Measurements from ENCODE around the gene TBX5.

Gene TBX5

DNA sequence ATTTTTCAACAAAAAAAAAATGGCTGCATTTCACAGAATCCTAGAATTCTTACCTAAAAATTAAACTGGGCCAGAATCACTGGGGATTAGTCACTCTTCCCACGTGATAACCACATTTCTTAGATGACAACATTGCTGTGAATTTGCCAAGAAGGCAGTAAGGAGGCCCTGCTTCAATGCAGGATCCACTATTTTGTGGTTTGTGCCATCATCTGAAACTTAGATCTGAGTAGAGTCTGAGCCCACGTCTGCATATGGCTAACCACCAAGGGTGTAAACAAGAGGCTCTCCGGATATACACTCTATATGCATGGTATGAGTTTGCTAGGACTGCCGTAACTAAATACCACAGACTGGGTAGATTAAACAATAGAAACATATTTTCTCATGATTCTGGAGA, 24.4 kb upstream of the TBX5 start:
- no peak for DNase-seq

GRCh38 chr12:114425031-114425626, 19.2 kb upstream of the TBX5 start:
- no peak for DNase-seq

GRCh38 chr12:114420944-114421335, 15.0 kb upstream of the TBX5 start:
- DNase-seq = no peak

- DNase-seq = no peak
Measured at GRCh38 chr12:114420182-114420943, 14.4 kb upstream of the TBX5 start.

- DNase-seq = no peak
Measured at GRCh38 chr12:114416028-114416427, 10.1 kb upstream of the TBX5 start.

GRCh38 chr12:114415525-114415868, 9.6 kb upstream of the TBX5 start:
- no peak for DNase-seq

GRCh38 chr12:114414866-114415524, 9.1 kb upstream of the TBX5 start:
- DNase-seq = no peak

DNA sequence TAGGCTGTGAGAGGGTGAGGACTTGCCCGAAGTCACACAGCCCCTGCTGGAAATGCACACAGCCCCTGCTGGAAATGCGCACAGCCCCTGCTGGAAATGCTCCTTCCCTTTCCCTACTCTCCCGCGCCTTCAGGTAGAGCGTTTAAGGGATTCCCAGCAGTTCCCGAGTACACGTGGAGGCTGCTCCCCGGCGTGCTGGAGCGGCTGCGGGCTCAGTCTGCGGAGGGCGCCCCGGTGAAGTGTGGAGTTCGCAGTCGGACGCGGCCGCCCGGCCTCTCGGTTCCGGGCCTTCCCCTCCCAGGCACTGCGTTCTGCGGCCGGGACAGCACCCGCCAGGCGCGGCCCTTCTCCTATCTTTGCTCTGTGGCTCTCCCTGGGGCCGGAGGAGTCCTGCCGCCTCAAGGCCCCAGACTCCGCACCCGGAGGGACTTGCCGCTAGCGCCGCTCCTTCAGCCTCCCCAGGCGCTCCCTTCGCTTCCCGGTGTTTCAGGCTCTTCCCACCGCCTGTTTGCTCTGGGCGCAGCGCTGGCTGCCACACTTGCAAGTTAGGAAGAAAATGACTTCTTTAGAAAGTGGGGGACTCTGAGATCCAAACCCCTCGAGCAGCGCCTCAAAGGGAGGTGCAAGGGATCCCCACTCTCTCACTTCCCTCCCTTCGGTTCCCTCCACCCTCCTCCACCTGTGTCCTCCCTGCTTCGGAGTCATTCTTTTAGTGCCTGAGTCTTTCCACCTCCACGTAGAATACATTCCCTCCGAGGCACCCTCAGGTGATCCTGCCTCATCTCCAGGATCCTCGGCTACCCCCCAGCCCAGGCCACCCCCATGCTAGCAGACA, 8.3 kb upstream of the TBX5 start:
- DNase-seq = no peak

DNA sequence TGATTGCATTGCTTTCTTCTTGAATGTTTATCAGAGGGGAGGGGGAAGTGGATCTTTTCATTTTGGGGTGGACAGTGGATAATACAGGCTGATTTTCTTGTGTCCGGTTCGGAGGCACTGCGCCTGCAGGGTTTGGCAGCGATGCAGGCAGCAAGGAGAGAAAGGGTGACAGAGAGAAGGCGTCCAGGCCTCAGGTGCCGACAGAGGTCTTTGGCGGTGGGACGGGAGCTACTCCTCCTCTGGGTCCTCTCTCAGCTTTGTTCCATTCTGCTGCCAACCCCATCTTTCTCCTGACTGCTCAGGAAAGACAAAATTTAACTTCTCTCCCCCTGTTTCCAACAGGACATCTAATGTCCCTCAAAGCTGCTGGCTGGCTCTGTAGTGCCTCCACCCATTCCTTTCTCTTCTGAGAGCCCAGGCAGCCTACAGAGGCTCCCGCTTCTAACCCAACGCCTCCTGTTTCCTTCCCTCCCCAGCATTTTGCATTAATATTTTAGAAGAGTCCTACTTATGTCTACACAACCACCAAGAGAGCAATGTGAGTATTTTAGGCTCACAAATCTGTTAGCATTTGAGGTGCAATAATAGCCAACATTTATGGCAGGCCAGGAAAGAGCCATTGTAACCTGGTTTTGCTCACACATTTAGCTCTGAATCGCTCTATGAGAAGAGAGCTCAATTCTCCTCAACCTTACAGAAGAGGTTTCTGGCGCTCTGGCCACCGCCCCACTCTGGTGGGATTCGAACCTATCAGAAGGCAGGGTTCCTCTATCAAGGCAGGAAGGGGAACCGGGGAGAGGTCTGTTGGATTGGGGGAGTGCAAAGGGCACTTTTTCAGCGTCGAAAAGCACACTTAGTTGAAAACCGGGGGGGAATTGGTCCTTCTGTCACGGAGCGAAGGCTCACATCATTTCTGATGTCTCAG, 7.1 kb upstream of the TBX5 start:
- no peak for DNase-seq

DNA sequence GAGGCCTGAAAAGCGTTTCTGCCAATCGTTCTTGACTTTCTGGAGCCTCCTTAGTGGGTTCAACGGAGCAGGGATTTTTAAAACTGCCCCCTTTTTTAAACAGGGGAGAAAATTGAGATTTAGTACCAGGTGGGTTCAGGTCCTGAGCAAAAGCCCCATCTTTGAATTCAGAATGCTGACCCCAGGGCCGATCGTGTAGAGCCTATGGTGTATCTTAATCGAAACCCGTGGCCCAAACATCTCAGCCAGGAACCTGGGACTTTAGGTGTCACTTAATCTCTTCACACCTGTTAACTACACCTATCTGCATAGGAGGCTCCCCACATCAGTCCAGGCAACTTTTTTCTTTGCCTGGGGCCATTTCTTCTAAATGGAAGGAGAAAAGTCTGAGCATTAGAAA, 6.4 kb upstream of the TBX5 start:
- DNase-seq = no peak

GRCh38 chr12:114411071-114411837, 5.3 kb upstream of the TBX5 start:
- no peak for DNase-seq

DNA sequence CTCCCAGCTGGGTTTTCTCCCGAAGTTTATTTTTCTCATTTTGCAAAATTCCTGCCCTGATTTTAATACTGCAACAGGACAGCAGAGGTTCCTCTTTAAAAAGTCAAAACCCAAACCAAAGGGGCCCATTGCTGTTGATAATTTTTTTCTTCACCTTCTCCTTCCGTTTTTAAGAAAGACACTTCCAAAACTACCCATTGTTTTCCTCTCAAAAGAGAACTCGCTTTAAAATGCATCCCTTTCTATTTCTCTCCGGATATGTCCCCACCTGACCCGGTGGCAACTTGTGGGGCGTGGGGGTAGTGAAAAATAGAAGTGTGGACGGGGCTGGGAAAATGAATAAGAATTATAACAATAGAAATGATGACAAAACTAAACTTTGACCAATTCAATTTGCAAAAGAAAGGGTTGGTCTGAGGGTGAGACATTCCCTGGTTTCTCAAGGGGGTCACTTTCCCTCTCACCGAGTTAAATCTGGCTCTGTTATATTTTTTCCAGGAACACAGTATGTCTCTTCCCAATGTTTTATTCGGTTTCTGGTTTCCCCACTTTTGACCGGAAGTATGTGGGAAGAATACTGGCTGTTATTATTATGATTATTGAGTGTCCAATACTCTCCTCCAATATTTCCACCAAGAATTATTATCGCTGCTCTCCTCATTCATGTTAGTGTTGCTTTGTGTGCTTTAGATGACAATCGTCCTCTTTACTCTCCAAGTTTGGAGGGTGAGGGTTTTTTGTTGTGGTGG, 4.1 kb upstream of the TBX5 start:
- no peak for DNase-seq

DNA sequence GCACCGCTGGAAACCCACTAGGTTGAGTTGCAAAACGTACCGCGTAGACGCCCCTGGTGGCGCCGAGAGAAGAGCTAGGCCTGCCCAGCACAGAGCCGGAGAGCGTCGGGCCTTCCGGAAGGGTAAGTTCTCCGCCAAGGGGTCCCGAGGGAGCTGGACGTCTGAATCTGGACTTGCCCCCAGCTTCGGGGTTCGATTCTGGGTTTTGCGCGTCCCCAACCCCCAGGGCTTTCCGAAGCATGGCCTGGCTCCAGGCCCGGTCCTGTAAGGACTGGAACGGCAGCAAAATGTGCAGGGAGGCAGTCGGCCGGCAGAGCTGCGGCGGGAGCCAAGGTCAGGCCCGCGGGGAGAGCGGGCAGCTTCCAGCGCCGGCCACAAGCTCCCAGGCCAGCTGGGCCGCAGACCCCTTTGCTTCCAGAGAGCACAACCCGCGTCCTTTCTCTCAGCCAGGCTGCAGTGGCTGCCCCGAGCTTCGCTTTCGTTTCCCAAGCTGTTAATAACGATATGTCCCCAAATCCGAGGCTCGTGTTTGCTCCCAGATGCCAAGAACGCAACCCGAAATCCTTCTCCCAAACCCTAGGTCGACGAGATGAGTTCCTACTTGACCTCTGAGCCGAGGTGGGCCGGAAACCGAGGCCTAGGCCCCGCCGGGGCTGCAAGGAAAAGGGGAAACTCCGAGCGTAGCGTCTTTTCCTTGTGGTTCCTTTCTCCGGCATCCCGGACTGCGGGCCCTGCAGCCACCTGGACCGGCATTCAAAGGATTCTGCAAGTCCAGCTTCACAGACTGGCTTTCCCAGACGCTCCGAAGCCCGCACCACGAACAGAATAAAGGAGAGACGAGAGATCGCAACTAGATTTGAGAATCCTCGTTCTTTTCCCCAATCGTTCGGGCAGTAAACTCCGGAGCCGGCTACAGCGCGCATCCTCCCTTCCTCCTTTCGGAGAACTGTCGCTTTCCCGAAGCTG, 3.2 kb upstream of the TBX5 start:
- DNase-seq = no peak

- no peak for DNase-seq
Measured at GRCh38 chr12:114408471-114408885, 2.5 kb upstream of the TBX5 start.

DNA sequence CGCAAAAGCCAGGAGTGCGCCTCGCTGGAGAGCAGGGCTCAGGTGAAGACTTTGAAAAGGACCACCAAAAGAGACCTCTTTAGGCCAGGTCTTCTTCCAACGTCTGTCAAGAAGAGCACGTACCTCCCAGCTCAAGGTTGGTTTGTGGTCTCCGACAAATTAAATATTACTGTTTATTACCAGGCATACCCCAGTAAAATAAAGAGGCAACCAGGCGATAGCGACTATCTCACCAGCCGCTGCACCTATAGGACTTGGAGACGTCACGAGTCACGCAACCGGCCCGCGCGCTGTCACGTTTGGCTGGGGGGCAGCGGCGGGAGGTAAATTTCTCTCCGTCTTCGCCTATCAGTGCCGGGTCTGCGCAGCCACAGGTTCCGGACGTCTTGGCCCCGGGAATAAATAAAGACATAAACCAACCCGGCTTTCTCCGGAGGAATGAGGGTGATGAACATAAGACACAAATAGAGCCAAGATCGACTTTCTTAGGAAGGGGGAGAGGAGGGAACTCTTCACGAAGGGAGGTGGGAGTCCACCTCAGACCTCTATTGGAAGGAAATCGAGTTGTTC, 2.0 kb upstream of the TBX5 start:
- no peak for DNase-seq

DNA sequence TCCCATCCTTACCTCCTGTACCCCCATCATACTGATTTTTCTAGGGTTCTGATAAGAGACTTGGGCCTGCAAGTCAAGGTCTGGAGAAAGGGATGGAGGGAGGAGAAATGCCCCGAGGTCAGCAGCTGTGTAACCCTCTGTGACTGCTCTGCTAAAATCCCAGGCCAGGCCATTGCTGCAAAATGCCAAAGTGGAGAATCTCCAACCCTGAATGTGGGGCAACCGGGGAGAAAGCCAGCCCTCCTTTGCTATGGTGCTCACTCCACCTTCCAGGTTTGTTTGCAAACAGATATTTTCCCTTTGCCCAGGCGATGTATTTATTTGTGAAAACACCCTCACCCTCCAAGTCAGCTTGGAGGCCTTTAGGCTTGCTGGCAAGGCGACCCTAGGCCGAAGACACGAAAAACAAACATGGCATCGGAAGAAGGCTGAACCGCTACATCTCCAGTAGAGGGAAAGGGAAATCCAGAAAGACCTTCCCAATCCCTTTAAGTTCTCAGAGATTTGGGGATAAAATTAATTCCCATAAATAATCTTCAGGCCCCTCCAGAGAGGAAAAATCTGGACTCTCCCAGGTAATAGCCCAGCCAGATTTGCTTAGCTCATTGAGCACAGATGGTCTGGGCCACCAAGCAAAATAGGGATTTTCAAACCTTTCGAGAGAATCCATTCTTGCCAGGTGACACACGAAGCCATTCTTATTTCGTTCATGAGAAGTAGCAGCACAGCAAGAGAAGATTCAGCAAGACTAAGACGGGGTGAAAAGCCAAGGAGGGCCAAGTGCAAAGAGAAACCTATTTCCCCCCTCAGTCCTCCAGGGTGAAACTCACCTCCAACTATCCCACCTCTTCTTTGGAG, 1.3 kb upstream of the TBX5 start:
- no peak for DNase-seq

GRCh38 chr12:114406316-114406983, 506 bp upstream of the TBX5 start:
- DNase-seq = no peak
